PC-9 (cell line): ENCODE measurements around the gene TEX26.

Experiments
- EZH2 ChIP-seq: fragments of 200-600 bp; sonication (generic); IDR thresholded peaks from 2 replicates; pipeline ENCODE4 v1.8.0; 2017; ENCODE audit warnings: antibody characterized with exemption, low read depth
- TF ChIP-seq, protein P1 (sequence below): fragments of 200-600 bp; sonication (generic); conservative IDR thresholded peaks from 2 replicates; pipeline ENCODE4 v1.6.1; 2017; ENCODE audit warnings: mixed run types, antibody characterized with exemption, mild to moderate bottlenecking, moderate library complexity

- TF ChIP-seq, protein P1, sequence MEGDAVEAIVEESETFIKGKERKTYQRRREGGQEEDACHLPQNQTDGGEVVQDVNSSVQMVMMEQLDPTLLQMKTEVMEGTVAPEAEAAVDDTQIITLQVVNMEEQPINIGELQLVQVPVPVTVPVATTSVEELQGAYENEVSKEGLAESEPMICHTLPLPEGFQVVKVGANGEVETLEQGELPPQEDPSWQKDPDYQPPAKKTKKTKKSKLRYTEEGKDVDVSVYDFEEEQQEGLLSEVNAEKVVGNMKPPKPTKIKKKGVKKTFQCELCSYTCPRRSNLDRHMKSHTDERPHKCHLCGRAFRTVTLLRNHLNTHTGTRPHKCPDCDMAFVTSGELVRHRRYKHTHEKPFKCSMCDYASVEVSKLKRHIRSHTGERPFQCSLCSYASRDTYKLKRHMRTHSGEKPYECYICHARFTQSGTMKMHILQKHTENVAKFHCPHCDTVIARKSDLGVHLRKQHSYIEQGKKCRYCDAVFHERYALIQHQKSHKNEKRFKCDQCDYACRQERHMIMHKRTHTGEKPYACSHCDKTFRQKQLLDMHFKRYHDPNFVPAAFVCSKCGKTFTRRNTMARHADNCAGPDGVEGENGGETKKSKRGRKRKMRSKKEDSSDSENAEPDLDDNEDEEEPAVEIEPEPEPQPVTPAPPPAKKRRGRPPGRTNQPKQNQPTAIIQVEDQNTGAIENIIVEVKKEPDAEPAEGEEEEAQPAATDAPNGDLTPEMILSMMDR = peak; percentile 54; the same call in 1 of the 2 replicates
- TF ChIP-seq EZH2 = no peak
Observed at GRCh38 chr13:30978981-30979956, 46.8 kb downstream of the TEX26 start.
